Measurements from ENCODE around the gene INO80B.

DNA sequence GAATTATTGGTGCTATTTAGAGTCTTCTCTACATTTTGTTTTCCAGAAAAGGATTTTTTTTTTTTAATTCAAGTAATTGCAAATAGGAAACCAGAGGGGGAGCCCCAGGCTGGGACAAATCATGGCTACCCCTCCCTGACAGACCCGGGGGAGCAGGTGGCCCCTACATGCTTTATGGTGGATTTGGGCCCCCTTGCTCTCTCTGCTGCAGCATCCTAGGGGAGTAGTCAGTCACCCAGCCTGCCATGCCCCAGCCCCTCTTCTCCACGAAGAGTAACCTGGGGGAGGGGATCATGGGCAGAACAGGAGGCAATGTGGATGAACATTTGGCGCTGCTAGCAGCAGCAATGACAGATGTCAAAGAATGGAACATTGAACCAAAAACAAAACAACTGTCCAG lies 38.1 kb upstream of the INO80B start:
- TF ChIP-seq POLR2A (IDR thresholded peaks at IDR 0.05; ENCODE audit: low read length) (no peak), GATA1 (IDR thresholded peaks at IDR 0.05; ENCODE audit: low read depth, low read length) (no peak)
